GM19043 (cell line): ENCODE data around the gene NBPF11.
"Not testable (repeated sequence)": the region's sequence is repeated elsewhere in the genome, so short reads cannot be mapped to it uniquely, and the experiment has no call there.

ENCODE experiments used
- ATAC-seq: cut with Tn5 transposase; IDR thresholded peaks from one replicate; pipeline ENCODE4 v1.9.1; 2021; ENCODE audit warnings: low read depth; ENCODE audit not compliant: unreplicated experiment

NBPF11 gene

GRCh38 chr1:148151911-148152656 is at the start of gene NBPF11:
Gene NBPF11, minus strand, starts transcription at chr1:148152281. Its CDS starts 25,278 bp downstream, at chr1:148127003.
- ATAC-seq: peak; percentile 70

GRCh38 chr1:148197396-148197795 is 45.3 kb upstream of the NBPF11 start:
- not testable (repeated sequence) for ATAC-seq

- ATAC-seq: not testable (repeated sequence)
These were observed 44.9 kb upstream of the NBPF11 start for GRCh38 chr1:148196949-148197348.

GRCh38 chr1:148195115-148195514 is 43.0 kb upstream of the NBPF11 start:
- ATAC-seq: not testable (repeated sequence)

GRCh38 chr1:148188768-148189167 is 36.7 kb upstream of the NBPF11 start:
- ATAC-seq: not testable (repeated sequence)

- ATAC-seq: not testable (repeated sequence)
These were observed 26.6 kb upstream of the NBPF11 start for GRCh38 chr1:148178682-148179081.

GRCh38 chr1:148175414-148175813 is 23.3 kb upstream of the NBPF11 start:
- ATAC-seq: not testable (repeated sequence)

GRCh38 chr1:148171995-148172394 is 19.9 kb upstream of the NBPF11 start:
- ATAC-seq: not testable (repeated sequence)

- ATAC-seq: no peak
These were observed 14.7 kb upstream of the NBPF11 start for GRCh38 chr1:148166558-148167492.

- no peak for ATAC-seq
These were observed 10.3 kb upstream of the NBPF11 start for GRCh38 chr1:148162363-148162762.

GRCh38 chr1:148161053-148161901 is 9.2 kb upstream of the NBPF11 start:
- no peak for ATAC-seq

GRCh38 chr1:148160343-148161052 is 8.4 kb upstream of the NBPF11 start:
- no peak for ATAC-seq

GRCh38 chr1:148160048-148160342 is 7.9 kb upstream of the NBPF11 start:
- ATAC-seq: no peak

- ATAC-seq: no peak
These were observed 6.4 kb upstream of the NBPF11 start for GRCh38 chr1:148158341-148159003.

- ATAC-seq: not testable (repeated sequence)
These were observed 5.7 kb upstream of the NBPF11 start for GRCh38 chr1:148157803-148158202.

GRCh38 chr1:148155494-148156275 is 3.6 kb upstream of the NBPF11 start:
- ATAC-seq: peak; percentile 33

GRCh38 chr1:148152795-148153194 is 714 bp upstream of the NBPF11 start:
- ATAC-seq: not testable (repeated sequence)

GRCh38 chr1:148151371-148151819 is 686 bp downstream of the NBPF11 start:
- ATAC-seq: peak; percentile 5

- peak; percentile 33 for ATAC-seq
These were observed 1.1 kb downstream of the NBPF11 start for GRCh38 chr1:148150945-148151344.
